Erythroblast (primary cell): ENCODE results near the gene PKN3.

Experiments used
- DNase-seq, 2 experiments: peaks; one replicate each; lab custom pipeline; 2025; lab: John Stamatoyannopoulos, UW
- GATA1 ChIP-seq: IDR thresholded peaks from 2 replicates; pipeline ENCODE4 v1.6.1; 2011; ENCODE audit warnings: low read depth, mild to moderate bottlenecking, control low read depth, low read length, moderate library complexity
- POLR2A ChIP-seq: IDR thresholded peaks from 2 replicates; pipeline ENCODE4 v1.6.1; 2011; ENCODE audit warnings: mild to moderate bottlenecking, low read length

The PKN3 gene

DNA sequence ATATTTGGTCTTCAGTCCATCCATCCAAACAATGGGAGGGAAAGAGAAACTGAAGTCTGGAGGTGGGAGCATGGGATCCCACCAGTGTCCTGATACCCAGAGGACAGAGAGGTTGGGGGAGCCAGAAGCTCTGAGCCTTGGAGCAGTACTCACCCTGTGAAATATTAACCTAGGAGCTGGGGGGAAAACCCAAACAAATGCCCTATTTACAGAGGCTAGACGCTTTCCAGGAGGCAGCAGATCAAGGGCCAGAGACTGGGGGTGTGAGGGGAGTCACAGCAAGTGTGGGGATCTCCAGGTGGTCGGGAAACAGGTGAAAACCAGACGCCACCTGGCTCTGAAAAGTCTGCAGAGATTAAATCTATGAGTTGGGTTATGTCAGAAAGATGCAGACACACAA lies 63.2 kb downstream of the PKN3 start:
- no peak for DNase-seq
- no peak for TF ChIP-seq POLR2A
- TF ChIP-seq GATA1, result no peak

DNA sequence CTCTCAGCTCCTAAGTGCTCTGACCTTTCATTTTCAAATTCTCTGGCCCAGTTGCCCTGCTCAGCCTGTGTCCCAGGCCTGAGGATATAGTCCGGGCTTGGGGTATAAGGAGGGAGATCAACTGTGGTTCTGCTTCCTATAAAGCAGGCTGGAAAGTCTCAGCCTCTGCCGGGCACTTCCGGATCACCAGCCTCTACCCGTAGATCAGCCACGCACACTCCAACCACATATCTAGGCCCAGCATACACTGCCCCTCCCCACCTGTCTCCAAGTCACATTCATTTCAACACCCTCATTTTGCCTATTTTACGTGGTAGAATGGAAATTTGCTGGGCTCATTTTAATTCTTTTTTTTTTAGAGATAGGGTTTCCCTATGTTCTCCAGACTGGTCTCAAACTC lies 66.3 kb downstream of the PKN3 start:
- peak; percentile 39 to 49 for DNase-seq
- TF ChIP-seq GATA1, result no peak
- no peak for TF ChIP-seq POLR2A
